Measurements from ENCODE around the gene EPHX1.

Gene EPHX1

GRCh38 chr1:225820522-225821120 is 10.7 kb downstream of the EPHX1 start:
- CTCF ChIA-PET = interaction anchor here (1.5 to 2.0 kb wide), 3 partner anchors 25 to 346 kb away, joined by 3 to 9 read pairs (median 4); no protein-coding TSS in a partner anchor
- no peak for TF ChIP-seq CTCF (conservative IDR thresholded peaks at IDR 0.05; ENCODE audit: low read depth)
- peak; percentile 42 for DNase-seq (ENCODE audit: low spot score)
- POLR2A ChIA-PET (ENCODE audit: low non-redundant PET) = no interaction called here
- peak overlapping the region; percentile 55; the same call in 1 of the 2 replicates for H3K27ac ChIP-seq

- DNase-seq (ENCODE audit: low spot score) = no peak
- POLR2A ChIA-PET (ENCODE audit: low non-redundant PET) = interaction anchor here (0.7 kb wide), 1 partner anchor 10 kb away, joined by 4 read pairs; no protein-coding TSS in a partner anchor
- CTCF ChIA-PET = interaction anchor here (0.6 to 1.1 kb wide), 3 partner anchors 152 to 348 kb away, joined by 3 to 6 read pairs (median 4); no protein-coding TSS in a partner anchor
- TF ChIP-seq CTCF (conservative IDR thresholded peaks at IDR 0.05; ENCODE audit: low read depth) = no peak
- no peak overlapping the region for H3K27ac ChIP-seq
These were observed 12.9 kb downstream of the EPHX1 start for GRCh38 chr1:225822655-225823403.

DNA sequence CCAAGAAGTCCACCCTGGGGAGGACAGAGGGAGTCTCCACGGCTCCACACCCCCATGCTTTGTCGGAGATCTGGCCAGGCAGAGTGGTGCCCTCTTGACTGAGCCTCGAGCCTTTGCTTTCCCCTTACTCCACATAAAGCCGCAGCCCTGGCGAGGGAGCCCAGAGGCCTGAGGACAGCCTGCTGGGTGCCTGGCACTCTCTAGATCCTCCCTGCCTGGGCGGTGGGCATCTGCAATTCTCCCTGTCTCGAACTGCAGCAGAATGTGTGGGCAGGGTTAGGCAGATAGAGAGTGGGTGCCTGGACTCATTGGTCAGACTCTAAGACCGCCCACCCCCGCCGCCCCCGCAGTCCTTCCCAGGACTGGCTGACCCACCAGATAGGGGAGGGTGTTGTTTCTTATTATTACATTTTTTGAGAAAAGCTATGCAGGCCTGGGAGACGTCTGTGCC is 13.9 kb downstream of the EPHX1 start:
- DNase-seq (ENCODE audit: low spot score) = no peak
- POLR2A ChIA-PET (ENCODE audit: low non-redundant PET) = interaction anchor here (0.6 kb wide), 1 partner anchor 46 kb away, joined by 3 read pairs; no protein-coding TSS in a partner anchor
- H3K27ac ChIP-seq = no peak overlapping the region
- TF ChIP-seq CTCF (conservative IDR thresholded peaks at IDR 0.05; ENCODE audit: low read depth) = no peak
- CTCF ChIA-PET = no interaction called here

- no peak overlapping the region for H3K27ac ChIP-seq
- ChIA-PET POLR2A (ENCODE audit: low non-redundant PET) (interaction anchor here (0.6 kb wide), 1 partner anchor 46 kb away, joined by 3 read pairs; no protein-coding TSS in a partner anchor), CTCF (interaction anchor here (1.0 kb wide), 1 partner anchor 349 kb away, joined by 3 read pairs; no protein-coding TSS in a partner anchor)
- TF ChIP-seq CTCF (conservative IDR thresholded peaks at IDR 0.05; ENCODE audit: low read depth) = no peak
- no peak for DNase-seq (ENCODE audit: low spot score)
These were observed 14.6 kb downstream of the EPHX1 start for GRCh38 chr1:225824533-225824941.

DNA sequence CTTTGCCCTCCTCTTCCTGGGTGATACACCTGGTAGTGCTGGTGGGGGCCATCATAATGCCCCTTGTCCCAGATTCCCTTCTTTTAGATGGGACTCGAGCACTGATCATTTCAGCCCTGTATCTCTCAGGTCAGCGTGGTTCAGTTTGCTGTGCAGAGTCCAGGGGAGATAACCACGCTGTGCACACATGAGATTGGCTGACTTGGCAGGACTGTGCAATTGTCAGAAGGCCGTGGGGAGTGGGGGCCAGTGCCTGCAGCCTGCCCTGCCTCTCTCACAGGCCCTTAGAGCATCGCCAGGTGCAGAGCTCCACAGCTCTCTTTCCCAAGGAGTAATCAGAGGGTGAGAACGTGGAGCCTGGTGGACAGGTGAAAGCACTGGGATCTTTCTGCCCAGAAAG is 15.2 kb downstream of the EPHX1 start:
- CTCF ChIA-PET = interaction anchor here (0.6 to 1.4 kb wide), 3 partner anchors 58 to 357 kb away, joined by 3 to 4 read pairs (median 3); no protein-coding TSS in a partner anchor
- no peak for DNase-seq (ENCODE audit: low spot score)
- H3K27ac ChIP-seq = peak overlapping the region; percentile 68
- no peak for TF ChIP-seq CTCF (conservative IDR thresholded peaks at IDR 0.05; ENCODE audit: low read depth)
- POLR2A ChIA-PET (ENCODE audit: low non-redundant PET) = no interaction called here

DNA sequence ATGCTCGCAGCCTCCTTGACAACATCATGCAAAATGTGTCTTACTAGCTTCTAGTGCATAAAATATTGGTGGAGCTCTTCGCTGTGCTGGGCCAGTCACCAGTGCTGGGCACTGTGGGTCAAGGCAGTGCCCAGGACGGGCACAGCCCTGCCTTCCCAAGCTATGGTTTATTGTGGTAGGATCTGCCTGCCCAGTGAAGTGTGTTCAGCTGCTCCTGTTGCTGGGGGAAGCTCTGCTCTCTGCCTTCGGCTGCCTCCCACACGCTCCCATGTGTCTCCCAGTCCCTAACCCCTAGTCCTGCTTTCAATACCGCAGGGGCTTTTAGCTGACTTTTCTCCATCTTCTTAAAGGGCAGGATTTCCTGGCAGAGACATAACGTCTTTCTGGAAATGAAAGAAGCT is 15.7 kb downstream of the EPHX1 start:
- CTCF ChIA-PET = interaction anchor here (0.6 to 1.4 kb wide), 6 partner anchors 13 to 358 kb away, joined by 3 to 4 read pairs (median 3); no protein-coding TSS in a partner anchor

More for the DNA sequence above, 15.7 kb downstream of the EPHX1 start:
- peak overlapping the region; percentile 68 for H3K27ac ChIP-seq
- POLR2A ChIA-PET (ENCODE audit: low non-redundant PET) = interaction anchor here (0.6 to 0.7 kb wide), 2 partner anchors 172 to 353 kb away, joined by 3 to 6 read pairs; no protein-coding TSS in a partner anchor
- no peak for TF ChIP-seq CTCF (conservative IDR thresholded peaks at IDR 0.05; ENCODE audit: low read depth)
- DNase-seq (ENCODE audit: low spot score) = no peak
